ENCODE results near the gene LCN10. TPM values are rescaled to one million over a fixed set of nuclear protein-coding genes. Genes with fewer than 3 reads are reported as not detected.

The LCN10 gene
- total RNA-seq, 1 experiment from 2014 or later: not detected

GRCh38 chr9:136753371-136754058 is 10.8 kb upstream of the LCN10 start:
- H3K4me3 Mint-ChIP-seq (ENCODE audit: unreplicated experiment): no peak overlapping the region
- CTCF ChIA-PET: interaction anchor here (1.5 kb wide), 1 partner anchor 13 kb away, joined by 6 read pairs; no protein-coding TSS in a partner anchor

GRCh38 chr9:136751814-136752213 is 9.1 kb upstream of the LCN10 start:
- BruUV-seq (replicated peaks): no TSS peak
- no peak for TF ChIP-seq CTCF (IDR thresholded peaks at IDR 0.05; ENCODE audit: unreplicated experiment)
- CTCF ChIA-PET: no interaction called here
- H3K9me3 Mint-ChIP-seq (ENCODE audit: unreplicated experiment): peaks cover 15% of the 10 kb centered on the region
- peaks cover 15% of the 10 kb centered on the region for H3K27me3 Mint-ChIP-seq (ENCODE audit: insufficient read depth, unreplicated experiment)
- H3K4me1 Mint-ChIP-seq (ENCODE audit: insufficient read depth, unreplicated experiment): no peaks in the 10 kb centered on the region
- no peak for DNase-seq (ENCODE audit: unreplicated experiment)
- H3K27ac Mint-ChIP-seq (ENCODE audit: low read depth, unreplicated experiment): no peak overlapping the region
- no peak overlapping the region for H3K4me3 Mint-ChIP-seq (ENCODE audit: unreplicated experiment)
- H3K36me3 Mint-ChIP-seq (ENCODE audit: insufficient read depth, unreplicated experiment): no peaks in the 10 kb centered on the region
- POLR2A ChIA-PET: interaction anchor here (1.0 kb wide), 1 partner anchor 24 kb away, joined by 3 read pairs; no protein-coding TSS in a partner anchor
- intact Hi-C loops (cut with micrococcal nuclease): no loop called here

More at GRCh38 chr9:136753371-136754058, 10.8 kb upstream of the LCN10 start:
- no peaks in the 10 kb centered on the region for H3K4me1 Mint-ChIP-seq (ENCODE audit: insufficient read depth, unreplicated experiment)
- H3K36me3 Mint-ChIP-seq (ENCODE audit: insufficient read depth, unreplicated experiment): no peaks in the 10 kb centered on the region
- H3K27me3 Mint-ChIP-seq (ENCODE audit: insufficient read depth, unreplicated experiment): peaks cover 15% of the 10 kb centered on the region
- BruUV-seq (replicated peaks): no TSS peak
- no peak overlapping the region for H3K27ac Mint-ChIP-seq (ENCODE audit: low read depth, unreplicated experiment)
- no peak for DNase-seq (ENCODE audit: unreplicated experiment)
- intact Hi-C loops (cut with micrococcal nuclease): no loop called here
- H3K9me3 Mint-ChIP-seq (ENCODE audit: unreplicated experiment): peaks cover 15% of the 10 kb centered on the region
- no peak for TF ChIP-seq CTCF (IDR thresholded peaks at IDR 0.05; ENCODE audit: unreplicated experiment)
- POLR2A ChIA-PET: no interaction called here

GRCh38 chr9:136751244-136751643 is 8.5 kb upstream of the LCN10 start:
- TF ChIP-seq CTCF (IDR thresholded peaks at IDR 0.05; ENCODE audit: unreplicated experiment): no peak
- no TSS peak for BruUV-seq (replicated peaks)
- no peaks in the 10 kb centered on the region for H3K36me3 Mint-ChIP-seq (ENCODE audit: insufficient read depth, unreplicated experiment)
- H3K4me1 Mint-ChIP-seq (ENCODE audit: insufficient read depth, unreplicated experiment): no peaks in the 10 kb centered on the region
- ChIA-PET CTCF (interaction anchor here (0.6 kb wide), 2 partner anchors 8 to 93 kb away, joined by 3 to 4 read pairs; partner anchors contain the start of gene LCN10), POLR2A (interaction anchor here (1.0 kb wide), 1 partner anchor 23 kb away, joined by 3 read pairs; no protein-coding TSS in a partner anchor)
- no peak for DNase-seq (ENCODE audit: unreplicated experiment)
- no peak overlapping the region for H3K4me3 Mint-ChIP-seq (ENCODE audit: unreplicated experiment)
- peaks cover 15% of the 10 kb centered on the region for H3K27me3 Mint-ChIP-seq (ENCODE audit: insufficient read depth, unreplicated experiment)
- H3K9me3 Mint-ChIP-seq (ENCODE audit: unreplicated experiment): peaks cover 15% of the 10 kb centered on the region
- intact Hi-C loops (cut with micrococcal nuclease): no loop called here
- H3K27ac Mint-ChIP-seq (ENCODE audit: low read depth, unreplicated experiment): no peak overlapping the region

- ChIA-PET CTCF (interaction anchor here (0.6 to 1.0 kb wide), 2 partner anchors 22 to 191 kb away, joined by 3 to 4 read pairs; no protein-coding TSS in a partner anchor), POLR2A (no interaction called here)
- no TSS peak for BruUV-seq (replicated peaks)
- DNase-seq (ENCODE audit: unreplicated experiment): no peak
- TF ChIP-seq CTCF (IDR thresholded peaks at IDR 0.05; ENCODE audit: unreplicated experiment): no peak
- Mint-ChIP-seq H3K4me3 (ENCODE audit: unreplicated experiment) (no peak overlapping the region), H3K27ac (ENCODE audit: low read depth, unreplicated experiment) (no peak overlapping the region), H3K27me3 (ENCODE audit: insufficient read depth, unreplicated experiment) (peaks cover 15% of the 10 kb centered on the region), H3K4me1 (ENCODE audit: insufficient read depth, unreplicated experiment) (no peaks in the 10 kb centered on the region), H3K9me3 (ENCODE audit: unreplicated experiment) (peaks cover 15% of the 10 kb centered on the region), H3K36me3 (ENCODE audit: insufficient read depth, unreplicated experiment) (no peaks in the 10 kb centered on the region)
- intact Hi-C loops (cut with micrococcal nuclease): no loop called here
Observed at GRCh38 chr9:136750526-136750925, 7.8 kb upstream of the LCN10 start.
